Dedifferentiated amniotic fluid mesenchymal stem cell (primary cell): ENCODE measurements around the gene NUP133.
"Not testable (repeated sequence)": the region's sequence is repeated elsewhere in the genome, so short reads cannot be mapped to it uniquely, and the experiment has no call there.

Experiments
- DNase-seq: peaks from one replicate; pipeline ENCODE4 v3.0.0-alpha.2; 2016; ENCODE audit errors: extremely low spot score

Gene NUP133

GRCh38 chr1:229507951-229508822 lies at the start of gene NUP133:
TSS of gene NUP133 (minus strand) at chr1:229508341. CDS start at chr1:229508249, 92 bp downstream.
- peak; percentile 99 for DNase-seq

DNA sequence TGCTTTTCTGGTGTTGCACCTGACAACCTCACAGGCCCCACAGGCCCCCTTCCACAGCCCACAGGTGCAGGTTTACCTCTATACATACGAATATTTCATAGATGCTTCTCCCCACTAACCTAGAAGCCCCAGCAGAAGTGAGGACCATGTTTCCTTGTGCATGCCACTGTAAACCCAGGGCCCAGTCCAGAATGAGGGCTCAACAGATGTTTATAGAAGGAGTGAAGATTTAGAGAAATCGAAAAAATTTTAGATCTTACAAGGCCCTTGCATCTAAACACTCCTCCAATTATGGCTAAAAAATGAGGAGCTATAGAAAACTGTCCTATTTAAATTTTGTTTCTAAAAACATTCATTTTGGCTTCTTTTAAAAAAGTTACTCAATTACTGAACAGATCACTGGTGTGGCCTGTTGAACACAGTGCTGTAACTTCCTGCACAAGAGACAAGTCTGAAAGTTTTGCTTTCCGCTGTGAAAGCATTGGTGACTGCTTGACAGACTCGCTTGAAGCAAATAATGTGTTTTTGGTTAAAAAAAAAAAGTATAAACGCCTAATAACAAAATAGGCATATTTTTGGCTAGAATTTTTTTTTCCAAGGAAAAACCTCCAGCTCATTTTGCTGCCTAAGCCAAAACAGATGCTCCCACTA lies 49.2 kb upstream of the NUP133 start:
- peak; percentile 17 for DNase-seq

DNA sequence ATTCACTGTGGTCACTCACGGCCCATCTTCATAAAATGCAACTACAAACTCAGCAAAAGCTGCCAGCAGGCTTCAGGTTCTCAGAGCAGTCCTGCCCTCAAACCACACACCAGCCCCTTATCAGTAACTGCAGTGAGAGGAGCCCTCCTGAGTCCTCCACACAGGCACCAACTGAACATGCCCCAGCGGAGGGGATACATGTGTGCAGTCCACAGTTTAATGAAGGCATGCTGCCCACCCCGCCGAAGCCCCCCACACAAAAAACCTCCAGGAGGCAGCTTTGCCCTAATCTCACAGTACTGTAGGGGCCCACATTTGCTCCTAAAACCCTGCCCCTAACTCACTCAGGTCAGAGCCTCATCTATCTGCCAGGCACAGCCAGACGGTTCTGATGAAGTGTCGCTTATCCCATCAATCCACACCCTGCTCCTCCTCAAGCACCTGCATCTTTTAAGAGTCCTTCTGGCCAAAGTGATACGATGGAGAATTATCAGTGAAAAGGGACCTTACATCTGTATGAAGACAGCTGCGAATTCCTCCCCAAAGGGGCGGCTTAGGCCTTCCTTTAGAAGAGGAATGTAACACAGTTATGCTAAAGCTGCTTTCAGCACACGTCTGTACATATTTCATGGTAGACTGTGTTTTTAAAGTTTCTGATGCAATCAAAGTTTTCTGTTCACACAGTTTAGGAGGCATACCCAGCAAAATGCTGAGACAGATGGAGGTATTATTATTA lies 46.9 kb upstream of the NUP133 start:
- no peak for DNase-seq

- no peak for DNase-seq
These were observed 45.5 kb upstream of the NUP133 start for GRCh38 chr1:229553621-229554130.

GRCh38 chr1:229552732-229553131 lies 44.6 kb upstream of the NUP133 start:
- no peak for DNase-seq

DNA sequence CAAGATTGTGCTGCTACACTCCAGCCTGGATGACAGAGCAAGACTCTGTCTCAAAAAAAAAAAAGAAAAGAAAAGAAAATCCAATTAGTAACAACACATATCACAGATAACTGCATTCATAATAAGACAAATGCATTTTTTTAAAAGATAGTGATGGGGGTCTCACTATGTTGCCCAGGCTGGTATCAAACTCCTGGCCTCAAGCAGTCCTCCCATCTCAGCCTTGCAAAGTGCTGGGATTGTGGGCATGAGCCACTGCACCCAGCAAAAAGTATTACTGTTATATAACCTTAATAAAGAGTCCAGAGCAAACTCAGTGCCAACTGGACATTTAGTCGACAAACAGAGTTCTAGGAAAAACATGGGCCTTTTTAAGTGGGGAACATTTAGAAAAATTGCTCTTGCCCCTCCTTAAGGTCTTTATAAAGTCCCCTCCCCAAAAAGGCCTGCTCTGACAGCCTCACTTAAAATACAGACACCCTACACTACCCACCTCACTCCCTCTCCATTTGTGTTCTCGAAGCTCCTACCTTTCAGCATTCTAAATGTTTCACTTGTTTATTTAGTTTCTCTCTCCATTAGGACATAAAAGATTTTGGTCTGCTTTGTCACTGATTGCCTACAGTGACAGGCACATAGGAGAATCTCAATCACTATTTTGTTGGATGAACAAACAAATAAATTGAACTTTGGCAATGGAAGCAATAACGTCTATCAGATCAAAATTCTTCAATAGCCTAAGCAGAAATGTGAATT lies 42.8 kb upstream of the NUP133 start:
- DNase-seq, result no peak

- no peak for DNase-seq
These were observed 39.4 kb upstream of the NUP133 start for GRCh38 chr1:229547542-229547941.

DNA sequence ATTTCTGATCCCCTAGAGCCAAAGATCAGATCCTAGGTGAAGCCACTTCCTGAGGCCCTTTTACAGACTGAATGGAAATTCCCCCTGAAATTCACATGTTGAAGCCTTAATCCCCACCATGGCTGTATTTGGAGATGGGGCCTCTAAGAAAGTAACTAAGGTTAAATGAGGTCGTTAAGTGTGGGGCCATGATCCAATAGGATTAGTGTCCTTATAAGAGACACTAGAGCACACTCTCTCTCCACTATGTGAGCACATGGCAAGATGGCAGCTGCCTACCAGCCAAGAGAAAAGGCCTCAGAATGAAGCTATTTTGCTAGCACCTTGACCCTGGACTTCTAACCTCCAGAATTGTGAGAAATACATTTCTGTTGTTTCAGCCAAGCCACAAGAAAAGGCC lies 36.4 kb upstream of the NUP133 start:
- no peak for DNase-seq

- DNase-seq, result no peak
These were observed 31.8 kb upstream of the NUP133 start for GRCh38 chr1:229539863-229540506.

DNA sequence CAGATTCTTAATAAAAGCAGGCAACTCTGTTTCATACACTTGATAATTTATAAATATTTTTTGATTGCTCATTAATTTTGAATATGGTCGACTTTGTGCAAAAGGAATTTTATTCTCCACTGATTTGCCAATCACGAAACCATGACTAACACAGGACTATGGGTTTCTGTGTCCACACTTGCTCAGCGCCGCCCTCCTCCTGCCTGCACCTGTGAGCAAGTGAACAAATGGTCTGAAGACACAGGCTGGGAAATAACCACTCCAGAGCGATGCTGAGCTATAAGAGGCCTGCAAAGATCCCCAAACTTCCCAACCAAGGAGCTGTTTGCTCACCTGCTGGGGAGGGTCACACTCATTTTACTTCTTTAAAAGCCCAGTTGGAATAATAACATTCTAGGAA lies 30.8 kb upstream of the NUP133 start:
- DNase-seq, result no peak

GRCh38 chr1:229537894-229538293 lies 29.8 kb upstream of the NUP133 start:
- no peak for DNase-seq

DNA sequence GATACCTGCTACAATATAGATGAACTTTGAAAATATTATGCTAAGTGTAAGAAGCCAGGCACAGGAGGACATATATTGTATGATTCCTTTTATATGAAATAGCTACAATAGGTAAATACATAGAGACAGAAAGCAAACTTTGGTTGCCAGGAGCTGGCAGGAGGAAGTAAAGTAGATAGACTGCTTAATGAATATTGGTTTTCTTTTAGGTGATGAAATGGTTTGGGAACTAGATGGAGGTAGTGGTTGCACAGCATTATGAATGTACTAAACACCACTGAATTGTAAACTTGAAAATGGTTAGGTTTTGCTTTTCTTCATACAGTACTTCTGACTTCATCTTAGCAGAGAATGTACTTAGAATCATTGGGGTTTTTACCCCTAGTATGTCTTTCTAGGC lies 28.8 kb upstream of the NUP133 start:
- DNase-seq, result no peak

GRCh38 chr1:229535230-229535629 lies 27.1 kb upstream of the NUP133 start:
- no peak for DNase-seq

DNA sequence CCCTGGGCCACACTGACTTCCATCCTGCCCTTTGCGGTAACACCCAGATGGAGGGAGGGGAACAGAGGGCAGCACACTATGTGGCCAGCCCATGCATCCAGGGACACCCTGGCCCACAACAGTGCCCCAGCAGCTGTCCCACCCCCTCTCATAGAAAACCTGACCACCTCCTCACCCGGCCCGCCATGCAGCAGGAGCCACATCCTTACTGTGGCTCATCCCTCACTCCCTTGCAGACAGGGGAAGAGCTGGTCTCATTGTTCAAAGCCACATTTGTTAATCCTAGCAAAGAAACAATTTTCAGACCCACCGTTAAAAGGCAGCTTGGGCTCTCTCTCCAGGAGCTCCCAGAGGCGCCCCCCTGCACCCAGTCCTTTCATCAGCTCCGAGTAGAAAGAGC lies 23.2 kb upstream of the NUP133 start:
- no peak for DNase-seq

GRCh38 chr1:229529639-229530038 lies 21.5 kb upstream of the NUP133 start:
- DNase-seq, result no peak

DNA sequence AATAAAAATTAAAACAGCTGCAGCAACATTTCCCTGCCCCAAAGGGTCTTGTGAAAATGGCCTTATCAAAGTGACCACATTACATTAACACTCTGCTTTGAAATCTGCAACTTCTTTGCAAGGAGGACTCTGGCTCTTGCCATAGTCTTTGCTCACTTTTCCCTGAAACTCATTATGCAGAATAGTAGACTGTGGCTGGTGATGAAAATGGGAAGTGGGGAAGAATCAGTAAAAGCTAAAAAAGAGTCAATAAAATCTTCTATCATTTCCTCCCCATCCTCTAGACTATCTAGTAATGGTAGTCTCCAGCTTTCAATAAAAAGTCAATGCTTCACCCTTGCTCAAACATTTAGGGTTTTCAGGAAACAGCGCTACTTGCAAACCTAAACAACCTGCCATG lies 18.6 kb upstream of the NUP133 start:
- no peak for DNase-seq

DNA sequence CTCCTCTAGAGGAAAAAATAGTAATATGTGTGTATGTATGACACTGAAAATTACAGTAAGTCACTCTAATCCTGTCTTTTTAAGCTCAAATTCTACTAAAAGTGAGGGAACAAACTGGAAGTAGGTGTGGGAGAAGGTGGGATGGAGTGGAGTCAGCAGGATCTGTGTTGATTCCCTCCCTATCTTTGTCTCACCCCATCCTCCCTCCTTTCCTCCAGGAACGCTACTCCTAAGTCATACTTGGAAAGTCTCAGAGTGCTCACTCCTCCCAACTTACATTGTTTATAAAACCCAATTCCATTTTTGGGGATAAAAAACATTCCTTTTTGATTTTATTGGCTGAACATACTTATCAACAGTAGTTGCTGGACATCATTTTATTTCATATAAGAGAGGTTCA lies 14.9 kb upstream of the NUP133 start:
- no peak for DNase-seq

GRCh38 chr1:229514578-229515275 lies 6.6 kb upstream of the NUP133 start:
- peak; percentile 87 for DNase-seq

DNA sequence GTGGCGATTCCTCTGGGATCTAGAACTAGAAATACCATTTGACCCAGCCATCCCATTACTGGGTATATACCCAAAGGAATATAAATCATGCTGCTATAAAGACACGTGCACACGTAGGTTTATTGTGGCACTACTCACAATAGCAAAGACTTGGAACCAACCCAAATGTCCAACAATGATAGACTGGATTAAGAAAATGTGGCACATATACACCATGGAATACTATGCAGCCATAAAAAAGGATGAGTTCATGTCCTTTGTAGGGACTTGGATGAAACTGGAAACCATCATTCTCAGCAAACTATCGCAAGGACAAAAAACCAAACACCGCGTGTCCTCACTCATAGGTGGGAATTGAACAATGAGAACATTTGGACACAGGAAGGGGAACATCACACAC lies 3.5 kb upstream of the NUP133 start:
- not testable (repeated sequence) for DNase-seq

DNA sequence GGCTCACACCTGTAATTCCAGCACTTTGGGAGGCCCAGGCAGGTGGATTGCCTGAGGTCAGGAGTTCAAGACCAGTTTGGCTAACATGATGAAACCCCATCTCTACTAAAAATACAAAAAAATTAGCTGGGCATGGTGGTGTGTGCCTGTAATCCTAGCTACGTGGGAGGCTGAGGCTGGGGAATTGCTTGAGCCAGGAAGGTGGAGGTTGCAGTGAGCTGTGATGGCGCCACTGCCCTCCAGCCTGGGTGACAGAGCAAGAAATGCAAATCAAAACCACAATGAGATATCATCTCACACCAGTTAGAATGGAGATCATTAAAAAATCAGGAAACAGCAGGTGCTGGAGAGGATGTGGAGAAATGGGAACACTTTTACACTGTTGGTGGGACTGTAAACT lies 3.1 kb upstream of the NUP133 start:
- DNase-seq, result not testable (repeated sequence)
